ENCODE data around the gene CBX6. TPM values are rescaled to one million over a fixed set of nuclear protein-coding genes. Genes with fewer than 3 reads are reported as not detected.

Gene CBX6
- total and polyA plus RNA-seq, 2 of the 8 experiments (the other 6 are each of a cell fraction or from before 2014, with no cell fraction given) = 10.6 to 27.5 TPM

GRCh38 chr22:38879108-38879729 is 7.2 kb upstream of the CBX6 start:
- no peak overlapping the region for H3K4me2 ChIP-seq (ENCODE audit: insufficient read depth in 1 of 2, low read depth in 2 of 2, low read length in 2 of 2)
- FAIRE-seq = no peak
- no peak overlapping the region for H2AK5ac ChIP-seq (ENCODE audit: low read depth, low read length)
- peaks cover 0 to 3% (median 0%) of the 10 kb centered on the region in 4 experiments; a peak in 1 of 7 replicates for H3K4me1 ChIP-seq (replicated peaks in 1 of 4; ENCODE audit: control insufficient read depth in 3 of 4, insufficient read depth in 4 of 4, low read length in 3 of 4)
- no peak overlapping the region for H3K9ac ChIP-seq (replicated peaks in 1 of 4; ENCODE audit: extremely low read depth in 1 of 4, low read depth in 3 of 4, low read length in 3 of 4)
- no peak overlapping the region for H3K56ac ChIP-seq (replicated peaks; ENCODE audit: insufficient read length, low read depth, low read length)
- H3K4me3 ChIP-seq (ENCODE audit: extremely low read depth in 1 of 4, insufficient read depth in 2 of 4, low read depth in 3 of 4, low read length in 4 of 4) = no peak overlapping the region
- no peak overlapping the region for H3K18ac ChIP-seq (ENCODE audit: extremely low read depth, low read length)
- ChIA-PET POLR2A (ENCODE audit: partially characterized antibody) (interaction anchor here (1.3 kb wide), 1 partner anchor 174 kb away, joined by 3 read pairs; no protein-coding TSS in a partner anchor), CTCF (ENCODE audit: partially characterized antibody) (interaction anchor here (0.5 to 2.5 kb wide), 5 partner anchors 9 to 258 kb away, joined by 3 to 11 read pairs (median 4); no protein-coding TSS in a partner anchor)
- H3K27ac ChIP-seq (ENCODE audit: low read depth, low read length) = no peak overlapping the region
- H3K79me1 ChIP-seq (ENCODE audit: low read depth, low read length) = no peaks in the 10 kb centered on the region
- no peak overlapping the region for H2BK120ac ChIP-seq (replicated peaks; ENCODE audit: low read depth, low read length)
- H2BK15ac ChIP-seq (ENCODE audit: low read length) = no peak overlapping the region
- no peak for DNase-seq (ENCODE audit: low read depth in 1 of 2, low spot score in 2 of 2)
- H2BK12ac ChIP-seq (ENCODE audit: low read depth, low read length) = no peak overlapping the region
- no peaks in the 10 kb centered on the region for H4K20me1 ChIP-seq (replicated peaks in 1 of 2; ENCODE audit: control insufficient read depth in 1 of 2, insufficient read depth in 2 of 2, low read length in 2 of 2)
- no peak overlapping the region for H2BK5ac ChIP-seq (ENCODE audit: low read depth, low read length)
- H3K14ac ChIP-seq (ENCODE audit: insufficient read length) = no peak overlapping the region
- no peaks in the 10 kb centered on the region; a peak in 1 of 7 replicates for H3K27me3 ChIP-seq (replicated peaks in 1 of 4; ENCODE audit: control insufficient read depth in 3 of 4, extremely low read depth in 1 of 4, insufficient read depth in 3 of 4, low read length in 3 of 4)
- H2BK20ac ChIP-seq (ENCODE audit: low read length) = no peak overlapping the region
- H3K36me3 ChIP-seq (ENCODE audit: control insufficient read depth in 2 of 4, insufficient read depth in 4 of 4, low read length in 3 of 4) = no peaks in the 10 kb centered on the region
- no peaks in the 10 kb centered on the region for H3K9me3 ChIP-seq (ENCODE audit: insufficient read depth in 2 of 2, low read depth in 1 of 2, low read length in 1 of 2)
- no peaks in the 10 kb centered on the region for H3K79me2 ChIP-seq (ENCODE audit: control insufficient read depth in 1 of 2, insufficient read depth in 2 of 2, low read length in 2 of 2)
- WGBS, 2 experiments (ENCODE audit: extremely low coverage in 1 of 2, insufficient coverage in 1 of 2, insufficient read length in 1 of 2, insufficient replicate concordance in 2 of 2, low coverage in 1 of 2, low lambda C conversion rate in 2 of 2, missing lambda C conversion rate in 1 of 2) = 89% methylated on average over 5 of the region's 5 CpGs; no CpG with 5 or more reads in 1 of the 2 experiments
- H4K5ac ChIP-seq (ENCODE audit: insufficient read length, low read depth, low read length) = no peak overlapping the region
- no peak overlapping the region for H2AFZ ChIP-seq (ENCODE audit: low read length)
- no peak overlapping the region for H3K23ac ChIP-seq (ENCODE audit: insufficient read length)
- no peak overlapping the region for H4K8ac ChIP-seq (ENCODE audit: extremely low read depth, insufficient read depth, low read length)
- no peak overlapping the region for H3K4ac ChIP-seq (replicated peaks; ENCODE audit: insufficient read length, low read depth, low read length)
- H4K91ac ChIP-seq (replicated peaks; ENCODE audit: insufficient read length, low read length) = no peak overlapping the region
- TF ChIP-seq NRF1 (IDR thresholded peaks at IDR 0.05; ENCODE audit: low read depth, low read length) = no peak
- no peak for TF ChIP-seq SP4 (IDR thresholded peaks at IDR 0.05; ENCODE audit: low read length)
- TF ChIP-seq CBX8 (IDR thresholded peaks at IDR 0.05; ENCODE audit: borderline replicate concordance, low read depth, low read length) = no peak
- no peak for TF ChIP-seq YY1 (IDR thresholded peaks at IDR 0.05; ENCODE audit: low read depth, low read length)
- no peak for TF ChIP-seq BRCA1 (IDR thresholded peaks at IDR 0.05; ENCODE audit: low read depth, low read length)
- TF ChIP-seq CTCF (IDR thresholded peaks at IDR 0.05; ENCODE audit: control extremely low read depth in 1 of 3, insufficient read depth in 1 of 3, low read depth in 1 of 3, low read length in 3 of 3) = no peak
- no peak for TF ChIP-seq SP2 (IDR thresholded peaks at IDR 0.05; ENCODE audit: low read length)
- TF ChIP-seq ASH2L (IDR thresholded peaks at IDR 0.05; ENCODE audit: low read length) = no peak
- TF ChIP-seq SUZ12 (IDR thresholded peaks at IDR 0.05; ENCODE audit: low read length) = no peak
- no peak for TF ChIP-seq GABPA (IDR thresholded peaks at IDR 0.05; ENCODE audit: borderline replicate concordance, insufficient read depth, low read length)
- no peaks in the 10 kb centered on the region for H3K23me2 ChIP-seq (ENCODE audit: low read depth, low read length)
